A673 (cell line): ENCODE data around the gene RBM5. TPM values are rescaled to one million over a fixed set of nuclear protein-coding genes. Genes with fewer than 3 reads are reported as not detected.

Experiments used
- Bru-seq: library from RNA; stranded (reverse); fragments of 400-500 nt; gene quantifications from one replicate; lab custom pipeline; 2021; lab: Mats Ljungman, UMichigan
- BruChase-seq, 2 experiments: library from RNA; stranded (reverse); fragments of 400-500 nt; gene quantifications; one replicate each; lab custom pipeline; 2021; lab: Mats Ljungman, UMichigan
- BruUV-seq: library from RNA; stranded (reverse); fragments of 400-500 nt; replicated peaks from 2 replicates; lab custom pipeline; 2021; lab: Mats Ljungman, UMichigan
- CTCF ChIA-PET: fragments of 300-600 bp; sonication (Branson Sonifier 250); formaldehyde crosslinking; loops from one replicate; lab custom pipeline; 2022; ENCODE audit warnings: antibody characterized with exemption; lab: Charles Lee
- POLR2A ChIA-PET: fragments of 300-600 bp; sonication (Branson Sonifier 250); formaldehyde crosslinking; loops from one replicate; lab custom pipeline; 2022; ENCODE audit warnings: antibody characterized with exemption; ENCODE audit not compliant: low non-redundant PET; lab: Charles Lee
- DNase-seq: peaks from one replicate; pipeline ENCODE4 v3.0.0-alpha.2; 2015; ENCODE audit warnings: low spot score
- H3K27ac ChIP-seq: fragments of 200-600 bp; sonication (generic); 2 replicates; pipeline ENCODE4 v1.5.1; 2016; ENCODE audit warnings: mixed run types, low read depth, mild to moderate bottlenecking, mixed read lengths, antibody characterized with exemption, low read length; ENCODE audit not compliant: poor library complexity, severe bottlenecking
- H3K27me3 ChIP-seq: fragments of 200-600 bp; sonication (generic); replicated peaks from 2 replicates; pipeline ENCODE4 v1.6.1; 2017; ENCODE audit warnings: mixed run types, low read depth, mild to moderate bottlenecking, mixed read lengths, antibody characterized with exemption, low read length; ENCODE audit not compliant: insufficient read depth, poor library complexity
- H3K36me3 ChIP-seq: fragments of 200-600 bp; sonication (generic); 2 replicates; pipeline ENCODE4 v1.6.1; 2016; ENCODE audit warnings: mixed run types, mild to moderate bottlenecking, mixed read lengths, antibody characterized with exemption, low read length; ENCODE audit not compliant: insufficient read depth, poor library complexity, severe bottlenecking
- H3K4me1 ChIP-seq: fragments of 200-600 bp; sonication (generic); 2 replicates; pipeline ENCODE4 v1.6.1; 2017; ENCODE audit warnings: mixed run types, mild to moderate bottlenecking, mixed read lengths, antibody characterized with exemption, low read length; ENCODE audit not compliant: insufficient read depth, poor library complexity, severe bottlenecking
- H3K4me3 ChIP-seq: fragments of 200-600 bp; sonication (generic); 2 replicates; pipeline ENCODE4 v1.5.1; 2016; ENCODE audit warnings: low read depth, mixed run types, mild to moderate bottlenecking, mixed read lengths, low read length; ENCODE audit not compliant: poor library complexity, severe bottlenecking
- H3K9me3 ChIP-seq: fragments of 200-600 bp; sonication (generic); 2 replicates; pipeline ENCODE4 v1.6.1; 2016; ENCODE audit warnings: mixed run types, low read depth, mild to moderate bottlenecking, mixed read lengths, antibody characterized with exemption, low read length; ENCODE audit not compliant: poor library complexity, severe bottlenecking
- CTCF ChIP-seq: fragments of 300-800, 200-600 bp; sonication (generic); conservative IDR thresholded peaks from 2 replicates; pipeline ENCODE4 v1.5.1; 2017; ENCODE audit warnings: low read depth, mild to moderate bottlenecking, antibody characterized with exemption, low read length, moderate library complexity, mixed read lengths
- EZH2 ChIP-seq: fragments of 200-600 bp; sonication (generic); IDR thresholded peaks from 2 replicates; pipeline ENCODE4 v1.6.1; 2017; ENCODE audit warnings: borderline replicate concordance, low read depth, mild to moderate bottlenecking, mixed read lengths, antibody characterized with exemption, low read length; ENCODE audit not compliant: poor library complexity, severe bottlenecking
- intact Hi-C: fragments of 100-400 bp; cut with micrococcal nuclease; formaldehyde crosslinking; loops from one replicate; pipeline ENCODE4 v1.10.0; 2022; ENCODE audit not compliant: unreplicated experiment
- long read RNA-seq: library from polyadenylated mRNA; stranded (forward); transcript quantifications from one replicate; pipeline ENCODE4 v2.0.0, GENCODE V29; 2022
- total RNA-seq: library from RNA; stranded (reverse); gene quantifications from 2 replicates; pipeline ENCODE4 v1.2.3, GENCODE V29; 2021

Gene RBM5
- 80.6 and 89.7 TPM in 2 replicates for total RNA-seq
- percentile 85 among the genes with signal in this experiment for Bru-seq, nascent RNA
- BruChase-seq, experiment 1, labeled RNA remaining after a 2-hour chase: percentile 93 among the genes with signal in this experiment
- percentile 84 among the genes with signal in this experiment for BruChase-seq, experiment 2, labeled RNA remaining after a 6-hour chase
- long read RNA-seq, transcript RBM5-201 (25 exons, 3,188 nt): major isoform, 16 of 35 reads
- long read RNA-seq, partial matches to known transcripts: 9 of 35 reads
- long read RNA-seq, other reads (novel, unspliced or antisense): 10 of 35 reads

GRCh38 chr3:50088725-50089608, at the start of gene RBM5:
RBM5 (plus strand) TSS chr3:50088919; CDS start chr3:50090435, 1,516 bp downstream.
- H3K9me3 ChIP-seq: no peaks in the 10 kb centered on the region
- H3K4me1 ChIP-seq: no peaks in the 10 kb centered on the region
- DNase-seq: peak; percentile 90
- peaks cover 33% of the 10 kb centered on the region for H3K36me3 ChIP-seq
- ChIA-PET CTCF (no interaction called here), POLR2A (no interaction called here)
- intact Hi-C loops: no loop called here
- H3K27me3 ChIP-seq: no peaks in the 10 kb centered on the region
- H3K4me3 ChIP-seq: peak within 1 kb of the TSS; percentile 89
- TF ChIP-seq CTCF: no peak
- TF ChIP-seq EZH2: no peak
- BruUV-seq: no TSS peak
- peak within 1 kb of the TSS; percentile 93 for H3K27ac ChIP-seq

GRCh38 chr3:50044976-50045375, 43.7 kb upstream of the RBM5 start:
- Histone ChIP-seq H3K4me1 (no peaks in the 10 kb centered on the region), H3K4me3 (no peak overlapping the region), H3K27me3 (no peaks in the 10 kb centered on the region), H3K9me3 (no peaks in the 10 kb centered on the region), H3K36me3 (no peaks in the 10 kb centered on the region), H3K27ac (no peak overlapping the region)
- ChIA-PET CTCF (no interaction called here), POLR2A (no interaction called here)
- intact Hi-C loops: no loop called here
- BruUV-seq: no TSS peak
- TF ChIP-seq CTCF: no peak
- TF ChIP-seq EZH2: no peak
- no peak for DNase-seq

- no peak overlapping the region for H3K27ac ChIP-seq
- POLR2A ChIA-PET: no interaction called here
- TF ChIP-seq EZH2: no peak
- no peak for TF ChIP-seq CTCF
- no peaks in the 10 kb centered on the region for H3K9me3 ChIP-seq
- DNase-seq: no peak
- CTCF ChIA-PET: no interaction called here
- BruUV-seq: no TSS peak
- no peaks in the 10 kb centered on the region for H3K36me3 ChIP-seq
- no peaks in the 10 kb centered on the region for H3K4me1 ChIP-seq
- H3K4me3 ChIP-seq: no peak overlapping the region
- no peaks in the 10 kb centered on the region for H3K27me3 ChIP-seq
- intact Hi-C loops: no loop called here
These were observed 41.3 kb upstream of the RBM5 start for GRCh38 chr3:50047426-50047825.
